Type B pancreatic cell (in vitro differentiated cells): ENCODE results near the gene MAEA. TPM values are rescaled to one million over a fixed set of nuclear protein-coding genes. Genes with fewer than 3 reads are reported as not detected.

Experiments used
- DNase-seq: peaks from one replicate; pipeline ENCODE4 v3.0.0; 2021; ENCODE audit warnings: mixed read lengths; ENCODE audit not compliant: unreplicated experiment; ENCODE audit errors: extremely low spot score
- H3K27ac Mint-ChIP-seq: 2 replicates; pipeline ENCODE4 v1.8.0; 2021; ENCODE audit warnings: mild to moderate bottlenecking, mixed read lengths
- H3K27me3 Mint-ChIP-seq: 2 replicates; pipeline ENCODE4 v1.8.0; 2021; ENCODE audit warnings: mixed read lengths
- H3K36me3 Mint-ChIP-seq: 2 replicates; pipeline ENCODE4 v1.8.0; 2021; ENCODE audit warnings: mixed read lengths
- H3K4me1 Mint-ChIP-seq: one replicate; pipeline ENCODE4 v1.8.0; 2021; ENCODE audit warnings: mixed read lengths; ENCODE audit not compliant: unreplicated experiment
- H3K4me3 Mint-ChIP-seq: 2 replicates; pipeline ENCODE4 v1.8.0; 2021; ENCODE audit warnings: mild to moderate bottlenecking, mixed read lengths
- H3K9me3 Mint-ChIP-seq: 2 replicates; pipeline ENCODE4 v1.8.0; 2021; ENCODE audit warnings: mixed read lengths
- total RNA-seq: library from RNA; stranded (reverse); gene quantifications from 2 replicates; pipeline ENCODE4 v1.2.1, GENCODE V29; 2021; ENCODE audit warnings: low replicate concordance
- TF ChIP-seq, protein P1 (sequence below): fragments of 200-600 bp; sonication (generic); conservative IDR thresholded peaks from 2 replicates; pipeline ENCODE4 v1.5.0; 2021; ENCODE audit warnings: antibody characterized with exemption, mild to moderate bottlenecking

MAEA gene
- total RNA-seq, 1 donor from 2014 or later: 81.5 TPM

DNA sequence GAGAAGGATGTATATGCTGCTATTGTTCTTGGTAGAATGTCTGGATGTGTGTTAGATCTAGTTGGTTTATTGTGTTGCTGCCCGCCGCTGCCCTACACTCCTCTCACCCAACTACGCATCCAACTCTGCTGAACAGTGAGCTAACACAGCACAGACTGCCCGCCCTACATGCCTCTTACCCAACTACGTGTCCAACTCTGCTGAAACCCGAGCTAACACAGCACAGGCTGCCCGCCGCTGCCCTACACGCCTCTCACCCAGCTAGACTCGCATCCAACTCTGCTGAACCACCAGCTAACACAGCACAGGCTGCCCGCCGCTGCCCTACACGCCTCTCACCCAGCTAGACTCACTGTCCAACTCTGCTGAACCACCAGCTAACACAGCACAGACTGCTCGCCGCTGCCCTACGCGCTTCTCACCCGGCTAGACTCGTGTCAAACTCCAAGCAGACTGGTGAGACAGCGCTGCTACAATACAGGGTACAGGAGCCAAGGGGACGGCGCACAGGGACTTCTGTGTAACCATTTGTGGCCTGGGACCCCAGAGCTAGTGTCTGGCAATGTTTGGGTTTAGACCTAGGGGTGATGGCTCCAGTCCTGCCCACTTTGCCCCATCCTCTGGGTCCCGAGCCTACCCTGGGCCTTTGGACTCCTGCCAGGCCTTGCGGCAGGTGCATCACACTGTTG lies 29.1 kb upstream of the MAEA start:
- DNase-seq: no peak
- H3K4me1 Mint-ChIP-seq: no peaks in the 10 kb centered on the region
- peaks cover 9% of the 10 kb centered on the region for H3K36me3 Mint-ChIP-seq
- H3K4me3 Mint-ChIP-seq: no peak overlapping the region
- TF ChIP-seq, protein P1, sequence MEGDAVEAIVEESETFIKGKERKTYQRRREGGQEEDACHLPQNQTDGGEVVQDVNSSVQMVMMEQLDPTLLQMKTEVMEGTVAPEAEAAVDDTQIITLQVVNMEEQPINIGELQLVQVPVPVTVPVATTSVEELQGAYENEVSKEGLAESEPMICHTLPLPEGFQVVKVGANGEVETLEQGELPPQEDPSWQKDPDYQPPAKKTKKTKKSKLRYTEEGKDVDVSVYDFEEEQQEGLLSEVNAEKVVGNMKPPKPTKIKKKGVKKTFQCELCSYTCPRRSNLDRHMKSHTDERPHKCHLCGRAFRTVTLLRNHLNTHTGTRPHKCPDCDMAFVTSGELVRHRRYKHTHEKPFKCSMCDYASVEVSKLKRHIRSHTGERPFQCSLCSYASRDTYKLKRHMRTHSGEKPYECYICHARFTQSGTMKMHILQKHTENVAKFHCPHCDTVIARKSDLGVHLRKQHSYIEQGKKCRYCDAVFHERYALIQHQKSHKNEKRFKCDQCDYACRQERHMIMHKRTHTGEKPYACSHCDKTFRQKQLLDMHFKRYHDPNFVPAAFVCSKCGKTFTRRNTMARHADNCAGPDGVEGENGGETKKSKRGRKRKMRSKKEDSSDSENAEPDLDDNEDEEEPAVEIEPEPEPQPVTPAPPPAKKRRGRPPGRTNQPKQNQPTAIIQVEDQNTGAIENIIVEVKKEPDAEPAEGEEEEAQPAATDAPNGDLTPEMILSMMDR: no peak
- H3K9me3 Mint-ChIP-seq: peaks cover 13% of the 10 kb centered on the region
- no peaks in the 10 kb centered on the region for H3K27me3 Mint-ChIP-seq
- H3K27ac Mint-ChIP-seq: no peak overlapping the region

DNA sequence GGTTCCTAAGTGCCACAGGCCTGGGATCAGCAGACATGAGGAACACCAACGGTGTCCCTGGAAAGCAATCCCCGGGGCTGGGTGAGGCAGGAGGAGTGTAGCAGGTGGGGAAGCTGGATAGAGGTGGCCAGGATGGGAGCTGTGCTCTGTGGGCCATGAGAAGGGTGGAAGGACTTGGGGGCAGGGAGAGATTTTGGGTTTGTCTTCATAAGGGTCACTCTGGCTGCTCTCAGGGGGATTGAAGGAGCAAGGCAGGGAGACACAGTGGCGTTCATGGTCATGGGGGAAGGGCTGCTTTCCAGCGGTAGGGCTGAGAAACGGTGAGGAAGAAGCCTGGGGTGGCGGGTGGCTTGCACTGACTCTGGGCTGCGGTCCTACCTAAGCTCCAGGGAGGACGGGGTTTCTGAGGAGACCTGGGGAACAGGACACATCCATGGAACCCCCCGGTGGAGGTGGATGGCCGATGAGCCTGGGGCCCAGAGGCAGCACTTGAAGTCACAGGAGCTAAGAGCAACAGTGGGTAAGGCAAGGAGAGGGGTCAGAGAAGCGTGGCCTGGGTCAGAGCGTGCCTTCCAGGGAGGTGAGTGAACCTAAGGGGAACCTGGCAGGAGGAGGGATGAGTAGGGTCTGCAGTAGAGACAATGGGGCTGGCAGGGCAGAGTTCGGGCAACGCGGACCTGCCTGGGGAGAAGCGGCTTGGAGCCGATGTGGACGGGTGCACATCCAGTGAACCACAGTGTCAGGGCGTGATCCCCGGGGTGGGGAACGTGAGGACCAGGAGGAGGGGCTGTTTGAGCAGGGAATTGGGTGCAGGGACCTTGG lies 28.4 kb upstream of the MAEA start:
- Mint-ChIP-seq H3K9me3 (peaks cover 9% of the 10 kb centered on the region), H3K4me3 (no peak overlapping the region), H3K4me1 (no peaks in the 10 kb centered on the region), H3K27me3 (no peaks in the 10 kb centered on the region), H3K36me3 (peaks cover 13% of the 10 kb centered on the region), H3K27ac (no peak overlapping the region)
- DNase-seq: no peak
- TF ChIP-seq, protein P1: no peak

DNA sequence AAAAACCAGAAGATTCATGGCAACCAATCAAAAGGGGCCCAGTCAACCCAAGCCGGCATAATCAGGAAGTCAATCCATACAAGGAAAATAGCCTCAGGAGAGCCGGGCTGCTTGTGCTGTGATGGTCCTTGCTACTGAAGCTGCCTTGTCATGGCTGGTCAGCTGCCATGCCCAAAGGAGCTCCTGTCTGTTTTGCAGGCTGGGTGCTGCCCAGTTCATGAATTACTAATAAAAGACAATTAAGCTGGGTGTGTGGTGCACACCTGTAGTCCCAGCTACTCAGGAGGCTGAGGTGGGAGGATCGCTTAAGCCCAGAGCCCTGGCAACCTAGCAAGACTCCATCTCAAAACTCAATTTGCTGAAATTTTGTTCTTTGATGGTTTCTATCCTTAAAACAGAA lies 24.7 kb upstream of the MAEA start:
- TF ChIP-seq, protein P1: no peak
- Mint-ChIP-seq H3K4me3 (no peak overlapping the region), H3K27ac (no peak overlapping the region), H3K27me3 (no peaks in the 10 kb centered on the region), H3K4me1 (no peaks in the 10 kb centered on the region), H3K9me3 (peaks cover 8% of the 10 kb centered on the region), H3K36me3 (peaks cover 17% of the 10 kb centered on the region)
- no peak for DNase-seq

DNA sequence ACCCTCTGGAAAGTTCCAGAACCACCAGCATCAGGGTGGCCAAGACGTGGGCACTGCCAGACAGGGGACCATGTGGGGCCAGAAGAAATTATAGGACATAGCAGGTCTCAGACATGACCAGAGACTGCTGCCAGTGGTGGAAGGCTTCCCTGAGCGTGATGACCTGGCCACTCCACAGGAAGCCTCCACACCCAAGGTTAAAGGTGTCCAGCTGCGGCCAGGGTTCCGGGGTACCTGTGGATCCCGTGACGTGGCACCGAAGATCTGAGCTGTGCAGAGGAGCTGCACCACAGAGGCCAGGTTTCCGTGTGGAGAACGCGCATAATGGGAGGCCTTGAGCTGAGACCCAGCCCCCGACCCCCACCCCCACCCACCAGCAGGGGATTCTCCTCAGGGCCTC lies 24.3 kb upstream of the MAEA start:
- Mint-ChIP-seq H3K9me3 (peaks cover 8% of the 10 kb centered on the region), H3K36me3 (peaks cover 17% of the 10 kb centered on the region), H3K4me3 (no peak overlapping the region), H3K4me1 (no peaks in the 10 kb centered on the region), H3K27me3 (no peaks in the 10 kb centered on the region), H3K27ac (no peak overlapping the region)
- TF ChIP-seq, protein P1: no peak
- no peak for DNase-seq

DNA sequence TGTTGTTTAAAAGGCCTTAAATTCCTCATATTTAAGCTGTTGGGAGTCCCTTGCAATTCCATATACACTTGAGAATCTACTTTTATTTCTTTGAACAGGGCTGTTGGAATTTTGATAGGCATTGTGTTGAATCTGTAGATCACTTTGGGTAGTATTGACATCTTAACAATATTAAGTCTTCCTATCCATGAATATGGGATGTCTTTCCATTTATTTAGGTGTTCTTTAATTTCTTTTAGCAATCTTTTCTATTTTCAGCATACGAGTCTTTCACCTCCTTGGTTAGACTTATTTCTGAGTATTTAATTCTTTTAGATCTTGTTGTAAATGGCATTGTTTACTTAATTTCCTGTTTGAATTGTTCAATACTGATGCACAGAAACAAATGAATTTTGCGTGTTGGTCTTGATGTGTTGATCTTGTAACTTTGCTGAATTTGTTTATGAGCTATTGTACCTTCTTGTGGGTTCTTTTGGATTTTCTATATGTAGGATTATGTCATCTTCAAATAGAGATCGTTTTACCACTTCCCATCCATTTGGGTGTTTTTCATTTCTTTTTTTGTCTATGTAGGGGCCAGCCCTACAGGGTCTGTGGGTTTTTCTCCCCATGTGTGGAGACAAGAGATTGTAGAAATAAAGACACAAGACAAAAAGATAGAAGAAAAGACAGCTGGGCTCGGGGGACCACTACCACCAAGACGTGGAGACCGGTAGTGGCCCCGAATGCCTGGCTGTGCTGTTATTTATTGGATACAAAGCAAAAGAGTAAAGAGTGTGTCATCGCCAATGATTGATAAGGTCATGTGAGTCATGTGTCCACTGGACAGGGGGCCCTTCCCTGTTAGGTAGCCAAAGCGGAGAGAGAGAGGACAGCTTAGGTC lies 22.6 kb upstream of the MAEA start:
- H3K4me1 Mint-ChIP-seq: no peaks in the 10 kb centered on the region

More for the DNA sequence above, 22.6 kb upstream of the MAEA start:
- TF ChIP-seq, protein P1: no peak
- no peaks in the 10 kb centered on the region for H3K27me3 Mint-ChIP-seq
- no peak for DNase-seq
- peaks cover 8% of the 10 kb centered on the region for H3K9me3 Mint-ChIP-seq
- peaks cover 10% of the 10 kb centered on the region for H3K36me3 Mint-ChIP-seq
- no peak overlapping the region for H3K27ac Mint-ChIP-seq
- no peak overlapping the region for H3K4me3 Mint-ChIP-seq
